Stimulated activated CD4-positive, alpha-beta T cell treated with anti-CD3 and anti-CD28 coated beads, Interleukin-4, amount 100 ng/mL, for 48 hours (primary cell): ENCODE measurements around the gene XPOT.

Experiments
- DNase-seq, 2 donors: peaks; one replicate each; pipeline ENCODE4 v3.0.0-alpha.2; 2020; ENCODE audit warnings: low read depth in 2 of 2

The XPOT gene

DNA sequence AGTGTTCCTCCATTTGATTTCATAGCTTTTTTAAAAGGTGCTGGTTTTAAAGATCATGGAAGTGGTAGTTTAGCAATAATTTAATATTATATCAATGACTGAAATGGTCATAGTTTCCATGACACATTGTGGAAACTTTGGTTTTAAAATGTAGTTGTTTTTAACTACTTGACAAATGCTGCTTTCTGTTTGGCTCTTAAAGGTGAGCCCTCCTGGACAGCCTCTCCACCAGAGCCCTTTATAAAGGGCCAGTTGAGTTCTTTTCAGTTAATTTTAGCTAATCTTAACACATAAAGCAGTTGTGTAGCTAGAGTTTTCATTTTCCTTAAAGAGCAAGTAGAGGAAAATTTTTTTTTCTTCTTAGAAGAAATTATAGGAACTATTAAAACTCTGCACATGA is 14.0 kb downstream of the XPOT start:
- DNase-seq, result no peak

DNA sequence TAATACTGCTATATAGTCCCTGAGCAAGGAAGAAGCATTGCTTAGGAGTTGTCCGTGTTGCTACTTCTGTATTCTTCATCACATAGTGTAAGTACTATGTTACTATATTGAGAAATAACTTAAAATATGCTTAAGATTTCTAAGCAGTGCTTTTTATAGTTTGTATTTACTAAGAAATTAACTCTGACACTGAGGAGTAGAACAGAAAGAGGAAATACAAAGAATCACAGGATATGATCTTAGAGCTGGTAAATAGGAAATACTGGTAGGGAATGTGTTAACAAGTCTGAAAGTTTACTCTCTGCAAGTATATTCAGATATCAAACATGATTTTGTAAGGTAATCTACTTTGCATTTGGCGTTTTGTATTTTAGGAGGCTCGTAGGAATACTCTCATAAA is 15.5 kb downstream of the XPOT start:
- no peak for DNase-seq

DNA sequence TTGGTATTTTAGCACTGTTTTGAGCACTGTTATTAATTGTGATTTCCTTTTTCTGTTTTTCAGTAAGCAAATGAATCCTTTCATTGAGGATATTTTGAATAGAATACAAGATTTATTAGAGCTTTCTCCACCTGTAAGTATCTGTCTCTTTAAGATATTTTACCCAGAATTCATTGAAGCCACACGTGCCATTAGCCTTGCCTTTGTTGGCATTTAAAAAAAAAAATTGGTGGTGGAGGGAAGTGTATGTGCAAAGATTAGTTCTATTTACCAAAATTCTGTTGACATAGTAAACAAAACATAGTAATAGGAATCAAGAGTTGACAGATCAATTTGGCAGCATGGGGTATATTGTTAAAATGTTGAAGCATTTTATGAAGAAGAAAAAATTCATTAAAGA is 23.8 kb downstream of the XPOT start:
- DNase-seq, result no peak

DNA sequence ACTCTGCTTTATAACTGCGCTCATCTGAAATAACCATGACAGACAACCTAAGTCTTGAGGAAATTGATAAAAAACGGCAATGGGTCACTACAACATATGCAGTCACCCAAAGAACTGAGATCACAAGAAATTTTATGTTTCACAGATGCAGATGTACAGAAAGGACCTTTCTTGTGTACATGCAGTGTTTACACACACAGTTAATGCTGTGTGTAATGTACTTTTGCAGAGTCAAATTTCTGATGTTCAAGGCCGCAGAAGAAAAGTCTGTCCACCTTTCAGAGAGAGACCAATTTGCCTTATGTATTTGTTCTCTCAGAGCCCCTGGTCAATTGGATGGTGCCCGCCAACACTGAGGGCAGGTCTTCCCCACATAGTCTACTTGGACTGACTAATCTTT is 24.8 kb downstream of the XPOT start:
- no peak for DNase-seq

DNA sequence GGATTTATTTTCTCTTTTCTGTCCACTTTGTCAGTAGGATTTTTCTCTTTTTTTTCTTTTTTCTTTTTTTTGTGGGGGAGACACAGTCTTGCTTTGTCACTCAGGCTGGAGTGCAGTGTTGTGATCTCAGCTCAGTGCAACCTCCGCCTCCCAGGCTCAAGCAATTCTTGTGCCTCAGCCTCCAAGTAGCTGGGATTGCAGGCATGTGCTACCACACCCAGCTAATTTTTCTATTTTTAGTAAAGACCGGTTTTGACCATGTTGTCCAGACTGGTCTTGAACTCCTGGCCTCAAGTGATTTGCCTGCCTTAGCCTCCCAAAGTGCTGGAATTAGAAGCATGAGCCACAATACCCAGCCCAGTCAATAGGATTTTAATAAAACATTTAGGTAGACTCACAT is 26.7 kb downstream of the XPOT start:
- DNase-seq, result no peak

DNA sequence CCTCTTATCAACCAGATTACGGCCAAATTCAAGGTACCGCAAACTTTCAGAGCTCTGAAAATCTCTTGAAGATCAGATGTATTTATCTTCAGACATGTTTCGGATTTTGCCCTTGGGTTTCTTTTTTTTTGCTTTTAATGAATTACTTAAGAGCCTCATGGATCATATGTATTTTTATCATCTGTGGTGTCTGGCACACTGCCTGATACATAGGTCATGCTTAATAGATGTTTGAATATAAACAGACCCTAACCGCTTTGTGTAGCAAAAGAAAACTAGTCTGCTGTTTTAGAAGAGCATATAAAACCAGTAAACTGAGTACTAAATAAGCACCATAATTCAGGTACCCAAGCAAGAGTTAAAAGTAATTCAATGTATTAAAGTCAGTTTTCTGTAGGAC is 27.6 kb downstream of the XPOT start:
- no peak for DNase-seq

DNA sequence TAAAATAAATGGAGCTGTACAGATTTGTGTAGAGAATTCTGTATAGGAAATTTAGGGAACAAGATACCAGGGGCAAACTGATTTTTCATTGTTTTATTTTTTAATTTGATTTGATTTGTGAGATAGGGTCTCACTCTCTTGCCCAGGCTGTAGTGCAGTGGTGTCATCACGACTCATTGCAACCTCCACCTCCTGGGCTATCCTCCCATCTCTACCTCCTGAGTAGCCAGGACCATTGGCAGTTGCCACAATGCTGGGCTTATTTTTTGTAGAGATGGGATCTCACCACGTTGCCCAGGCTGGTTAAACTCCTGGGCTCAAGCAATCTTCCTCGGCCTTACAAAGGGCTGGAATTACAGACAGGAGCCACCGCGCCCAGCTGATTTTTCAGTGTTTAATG is 29.7 kb downstream of the XPOT start:
- DNase-seq, result no peak

DNA sequence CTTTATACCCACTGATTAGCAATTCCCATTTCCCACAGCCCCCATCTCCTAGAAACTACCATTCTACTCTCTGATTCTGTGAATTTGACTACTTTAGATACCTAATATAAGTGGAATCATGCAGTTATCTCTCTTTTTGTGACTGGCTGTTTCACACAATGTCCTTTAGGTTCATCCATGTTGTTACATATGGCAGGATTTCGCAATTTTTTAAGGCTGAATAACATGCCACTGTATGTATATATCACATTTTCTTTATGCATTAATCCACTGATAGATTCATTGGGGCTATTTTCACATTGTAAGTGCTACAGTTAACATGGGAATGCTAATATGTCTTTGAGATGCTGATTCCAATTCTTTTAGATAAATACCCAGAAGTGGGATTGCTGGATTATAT is 35.9 kb downstream of the XPOT start:
- DNase-seq, result no peak

DNA sequence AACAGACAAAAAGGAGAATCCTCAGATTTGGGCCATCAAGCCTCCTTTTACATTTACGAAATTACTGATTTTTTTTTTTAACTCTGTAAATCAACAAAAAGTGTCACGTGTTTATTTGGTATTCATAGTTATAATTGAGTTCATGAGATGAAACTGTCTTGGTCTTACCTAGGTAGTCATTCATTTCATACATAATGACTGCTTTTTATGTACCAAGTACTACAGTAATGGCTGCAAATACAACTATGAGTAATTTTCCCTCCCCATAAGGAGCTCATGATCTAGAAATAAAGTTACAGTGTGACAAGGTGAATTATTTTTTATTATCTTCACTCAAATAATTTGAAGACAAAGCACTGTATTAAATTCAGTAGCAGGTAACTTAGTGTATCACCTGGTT is 41.3 kb downstream of the XPOT start:
- DNase-seq, result no peak

DNA sequence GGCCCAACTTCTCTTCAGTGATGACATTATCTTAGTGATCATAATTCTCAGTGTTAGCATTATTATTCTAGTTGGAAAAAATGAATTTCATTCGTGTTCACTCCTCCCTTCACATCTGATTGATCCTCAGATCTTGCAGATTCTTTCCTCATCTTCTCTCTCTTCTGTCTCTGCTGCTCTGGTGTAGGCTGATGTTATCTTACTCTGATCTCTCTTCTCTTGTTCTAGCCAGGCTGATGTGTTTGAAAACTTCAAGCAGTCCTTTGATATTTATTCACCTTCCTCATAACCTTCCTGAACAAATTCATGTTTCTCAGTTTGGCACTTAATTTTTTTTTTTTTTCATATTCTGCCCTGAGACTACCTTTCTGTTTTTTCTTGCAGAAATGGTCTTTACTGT is 42.1 kb downstream of the XPOT start:
- DNase-seq, result no peak

DNA sequence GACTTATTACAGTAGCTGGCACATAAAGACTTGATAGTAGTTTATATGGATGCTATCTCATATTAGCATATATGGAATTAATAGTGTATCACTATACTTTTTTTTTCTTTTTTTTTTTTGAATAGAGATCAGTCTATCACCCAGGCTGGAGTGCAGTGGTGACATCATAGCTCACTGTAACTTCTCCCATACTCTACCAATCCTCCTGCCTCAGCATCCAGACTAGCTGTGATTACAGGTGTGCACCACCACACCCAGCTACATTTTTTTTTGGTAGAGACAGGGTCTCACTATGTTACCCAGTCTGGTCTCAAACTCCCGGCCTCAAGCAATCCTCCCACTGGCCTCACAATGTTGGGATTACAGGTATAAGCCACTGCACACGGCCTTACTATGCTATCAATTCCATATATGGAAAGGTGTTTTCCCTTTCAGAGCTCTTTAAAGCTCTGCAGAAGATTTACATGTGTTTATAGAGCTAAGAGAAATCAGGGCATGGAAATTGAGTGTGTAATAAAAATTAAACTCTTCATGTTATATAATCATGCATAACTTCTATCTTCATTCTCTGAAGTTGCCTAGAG is 46.0 kb downstream of the XPOT start:
- DNase-seq, result no peak

DNA sequence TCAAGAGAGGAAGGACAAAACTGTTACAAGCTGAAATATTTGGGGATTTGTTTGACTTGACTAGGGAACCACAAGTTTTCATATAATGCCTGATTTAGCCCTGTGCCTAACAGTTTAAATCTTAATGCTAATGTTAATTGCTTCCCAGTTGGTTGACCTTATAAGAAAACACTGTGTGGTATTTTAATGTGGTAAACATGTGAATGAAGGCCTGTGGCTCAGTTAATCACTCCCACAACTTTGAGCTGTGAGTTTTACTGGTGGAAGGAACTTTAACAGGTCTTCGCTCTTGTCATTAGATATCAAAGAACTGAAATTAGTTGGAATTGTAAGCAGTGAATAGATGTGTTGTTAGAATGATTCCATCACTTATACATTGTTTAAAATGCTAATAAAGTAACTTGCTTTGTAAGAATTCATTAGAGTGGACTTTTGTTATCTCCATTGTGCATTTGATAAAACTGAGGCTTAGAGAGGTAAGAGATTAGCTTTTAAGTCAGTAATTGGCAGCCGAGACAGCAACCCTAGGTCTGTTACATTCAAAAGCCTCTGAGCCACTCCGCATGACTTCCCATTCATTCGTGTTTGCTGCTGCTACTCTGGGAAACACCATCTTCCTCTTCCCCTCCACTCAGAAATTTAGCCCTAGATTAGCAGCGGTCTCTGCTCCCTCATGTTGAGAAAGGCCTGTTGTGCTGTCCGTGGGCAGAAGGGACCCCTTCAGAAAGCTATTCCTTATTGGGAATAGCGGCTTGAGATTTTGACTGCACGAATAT is 46.7 kb downstream of the XPOT start:
- no peak for DNase-seq

DNA sequence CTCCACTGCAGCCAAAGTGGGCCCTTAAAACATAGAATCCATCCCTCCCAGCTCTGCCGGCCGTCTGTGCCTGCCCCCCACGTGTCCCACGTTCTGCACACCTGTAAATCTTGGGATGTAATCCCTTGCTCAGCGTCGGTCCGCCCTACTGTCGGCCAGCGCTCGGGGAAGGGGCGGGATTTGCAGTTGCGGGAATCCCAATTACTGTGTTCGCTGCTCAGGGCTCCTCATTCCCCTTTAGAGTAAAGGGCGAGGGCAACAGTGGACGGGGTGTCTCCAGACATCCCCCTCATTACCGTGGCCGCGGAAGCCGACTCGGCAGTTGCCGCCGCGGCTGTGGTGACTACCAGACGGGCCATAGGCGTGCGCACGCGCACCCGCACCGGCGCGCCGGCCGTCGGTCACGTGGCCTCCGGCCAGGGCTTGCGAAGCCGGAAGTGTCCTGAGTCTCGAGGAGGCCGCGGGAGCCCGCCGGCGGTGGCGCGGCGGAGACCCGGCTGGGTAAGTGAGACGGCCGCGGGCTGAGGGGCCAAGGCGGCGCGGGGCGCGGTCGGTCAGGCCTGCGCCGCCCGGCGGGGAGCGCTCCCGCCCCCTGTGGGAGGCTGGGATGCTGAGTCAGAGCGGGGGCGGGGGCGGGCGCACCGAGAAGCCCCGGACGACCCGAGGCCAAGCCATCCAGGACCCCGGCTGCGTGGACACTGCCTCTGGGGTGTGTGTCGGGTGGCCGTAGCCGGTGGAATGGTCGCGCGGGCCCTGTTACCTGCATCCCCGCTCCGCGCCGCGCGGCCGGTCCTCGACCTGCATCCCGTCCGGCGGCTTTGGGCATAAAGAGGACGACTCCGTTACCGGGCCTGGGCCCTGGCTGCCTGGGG is 47.7 kb downstream of the XPOT start, which contains the start of gene TBK1:
Gene TBK1 (plus strand): TSS at position 434 of the 872 bp plus-strand sequence. CDS start 3,751 bp downstream, outside the sequence.
- DNase-seq, result peak; percentile 54 to 66

DNA sequence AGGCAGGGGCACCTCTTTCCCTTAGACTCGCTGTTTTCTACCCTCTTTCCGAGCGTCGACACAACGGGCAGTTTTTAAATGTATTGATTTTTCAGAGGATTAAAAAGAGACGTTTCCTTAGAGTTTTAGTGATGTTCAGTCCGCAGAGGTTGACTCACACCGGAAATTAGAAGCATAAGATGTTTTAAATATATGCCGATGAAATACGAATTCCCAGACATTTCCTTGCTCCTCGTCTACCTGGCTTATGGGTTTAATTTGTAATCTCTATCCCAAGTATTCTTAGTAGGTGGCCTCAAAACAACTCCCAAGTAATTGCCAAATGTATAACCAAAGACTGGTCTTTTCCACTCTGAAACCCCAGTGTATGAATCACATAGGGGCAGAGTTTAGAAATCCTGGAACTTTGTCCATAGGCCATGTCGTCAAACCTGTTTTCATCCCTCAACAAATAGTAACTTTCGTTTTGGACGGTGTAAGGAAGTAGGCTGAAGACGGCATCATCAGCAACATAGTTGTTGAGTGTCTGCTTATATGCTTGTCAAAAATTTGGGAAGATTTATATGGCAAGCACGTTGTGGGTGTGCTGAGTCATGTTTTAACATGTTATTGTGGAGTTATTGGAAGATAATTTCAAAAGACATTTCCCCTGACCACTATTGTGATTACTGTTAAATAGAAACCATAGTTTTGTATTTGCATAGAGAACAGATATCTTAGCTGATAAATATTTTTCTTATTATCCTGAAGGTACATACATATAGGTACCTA is 48.6 kb downstream of the XPOT start:
- DNase-seq, result no peak

DNA sequence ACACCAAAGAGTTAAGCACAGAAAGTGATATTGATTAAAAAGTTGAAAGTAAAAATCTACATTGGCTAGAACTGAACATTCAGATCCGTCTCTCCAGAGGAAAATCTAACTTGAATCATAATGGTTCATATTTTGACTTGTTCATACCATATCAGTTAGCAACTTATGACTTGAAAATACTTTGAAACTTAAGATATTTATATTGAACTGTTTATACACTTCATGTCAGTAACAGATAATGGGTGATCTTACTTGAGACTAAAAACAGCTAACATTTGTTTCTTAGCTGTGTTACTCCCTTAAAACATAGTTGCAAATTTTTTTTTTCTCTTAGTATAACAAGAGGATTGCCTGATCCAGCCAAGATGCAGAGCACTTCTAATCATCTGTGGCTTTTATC is 51.3 kb downstream of the XPOT start:
- DNase-seq, result no peak

DNA sequence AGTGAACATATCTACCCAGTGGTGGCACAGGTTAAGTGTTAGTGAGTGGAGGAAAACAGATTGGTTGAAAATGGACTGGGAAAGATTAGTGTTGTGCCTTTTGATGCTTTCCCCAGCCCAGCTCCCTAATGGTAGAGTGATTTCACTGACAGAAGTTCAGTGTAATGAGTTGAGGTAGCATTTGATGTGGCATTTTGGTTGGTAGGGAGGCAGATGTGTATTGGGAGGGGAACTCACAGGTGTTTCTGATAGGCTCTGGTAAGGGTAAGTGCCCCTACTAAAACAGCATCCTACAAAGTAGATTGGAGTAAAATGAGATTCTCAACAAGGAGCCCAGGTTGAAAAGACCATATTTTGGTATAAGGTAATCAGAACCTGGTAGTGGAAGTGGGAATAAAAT is 51.9 kb downstream of the XPOT start:
- DNase-seq, result no peak

DNA sequence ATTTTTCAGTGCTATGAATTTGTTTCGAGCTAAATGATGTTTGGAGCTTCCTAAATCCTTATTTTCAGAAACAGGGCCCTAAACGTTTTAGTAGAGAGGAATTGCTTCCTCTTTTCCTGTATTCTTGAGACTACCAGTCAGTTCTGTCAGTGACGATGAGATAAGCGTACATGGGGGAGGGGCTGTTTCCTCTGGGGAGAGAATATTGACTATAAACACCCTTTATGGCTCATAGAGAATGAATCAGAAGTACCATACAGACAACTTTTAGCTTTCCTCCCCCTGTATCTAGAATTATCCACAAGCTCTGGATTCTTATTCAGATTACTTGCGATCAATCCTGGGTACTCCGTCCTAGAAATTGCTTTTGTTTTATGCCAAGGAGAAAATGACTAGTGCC is 52.8 kb downstream of the XPOT start:
- peak in 1 of 2 donors; percentile 33 for DNase-seq

DNA sequence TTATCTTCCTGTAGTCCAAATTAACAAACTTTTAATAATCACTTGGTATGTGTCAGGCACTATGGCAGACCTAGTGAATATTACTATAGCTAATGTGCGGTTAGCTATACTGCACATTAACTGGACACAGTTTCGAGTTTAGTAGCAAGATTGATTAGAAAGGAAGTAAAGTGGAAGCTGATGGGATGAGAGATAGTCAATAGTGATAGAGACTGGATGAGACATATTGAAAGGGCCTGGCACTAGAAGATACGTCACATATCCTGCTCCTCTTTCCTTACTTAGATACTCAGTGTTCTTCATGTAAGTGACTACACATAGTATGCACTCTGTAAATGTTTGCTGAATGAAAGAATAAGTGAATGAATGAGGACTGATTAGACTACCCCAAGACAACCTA is 53.3 kb downstream of the XPOT start:
- no peak for DNase-seq

DNA sequence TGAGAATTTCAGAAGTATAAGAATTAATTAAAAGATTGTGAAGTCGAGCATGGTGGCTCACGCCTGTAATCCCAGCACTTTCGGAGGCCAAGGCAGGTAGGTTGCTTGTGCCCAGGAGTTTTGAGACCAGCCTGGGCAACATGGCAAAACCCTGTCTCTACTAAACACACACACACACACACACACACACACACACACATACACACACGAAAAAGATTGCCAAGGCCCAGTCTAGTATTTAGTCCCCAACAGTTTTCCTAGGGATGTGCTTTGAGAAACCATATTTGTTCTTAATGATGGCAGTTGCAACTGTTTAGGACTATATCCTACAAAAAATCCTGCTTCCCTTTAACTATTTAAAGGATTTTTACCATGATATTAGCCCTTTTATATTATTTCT is 53.7 kb downstream of the XPOT start:
- no peak for DNase-seq

DNA sequence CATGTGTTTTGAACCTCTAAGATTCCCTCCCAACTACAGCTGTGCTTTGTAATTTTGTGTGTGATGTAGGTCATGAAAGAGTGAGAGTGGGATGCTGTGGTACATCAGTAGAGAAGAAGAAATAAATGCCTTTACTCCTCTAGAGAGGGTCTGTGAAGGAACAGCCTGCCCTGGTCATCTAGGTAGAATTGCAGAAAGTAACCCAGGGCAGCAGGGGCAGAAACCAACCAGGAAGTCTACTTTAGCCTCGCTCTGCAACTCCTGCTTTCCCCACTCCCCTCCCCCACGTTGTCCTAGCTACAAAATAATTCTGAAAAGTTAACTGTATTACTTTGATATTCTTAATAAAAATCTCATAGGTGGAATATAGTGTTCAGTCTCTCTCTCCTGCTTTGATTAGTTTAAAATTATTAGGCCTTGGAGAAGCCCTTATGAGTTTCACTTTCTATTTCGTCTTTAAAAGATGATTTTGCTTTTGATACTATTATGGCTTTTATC is 55.3 kb downstream of the XPOT start:
- DNase-seq, result no peak

DNA sequence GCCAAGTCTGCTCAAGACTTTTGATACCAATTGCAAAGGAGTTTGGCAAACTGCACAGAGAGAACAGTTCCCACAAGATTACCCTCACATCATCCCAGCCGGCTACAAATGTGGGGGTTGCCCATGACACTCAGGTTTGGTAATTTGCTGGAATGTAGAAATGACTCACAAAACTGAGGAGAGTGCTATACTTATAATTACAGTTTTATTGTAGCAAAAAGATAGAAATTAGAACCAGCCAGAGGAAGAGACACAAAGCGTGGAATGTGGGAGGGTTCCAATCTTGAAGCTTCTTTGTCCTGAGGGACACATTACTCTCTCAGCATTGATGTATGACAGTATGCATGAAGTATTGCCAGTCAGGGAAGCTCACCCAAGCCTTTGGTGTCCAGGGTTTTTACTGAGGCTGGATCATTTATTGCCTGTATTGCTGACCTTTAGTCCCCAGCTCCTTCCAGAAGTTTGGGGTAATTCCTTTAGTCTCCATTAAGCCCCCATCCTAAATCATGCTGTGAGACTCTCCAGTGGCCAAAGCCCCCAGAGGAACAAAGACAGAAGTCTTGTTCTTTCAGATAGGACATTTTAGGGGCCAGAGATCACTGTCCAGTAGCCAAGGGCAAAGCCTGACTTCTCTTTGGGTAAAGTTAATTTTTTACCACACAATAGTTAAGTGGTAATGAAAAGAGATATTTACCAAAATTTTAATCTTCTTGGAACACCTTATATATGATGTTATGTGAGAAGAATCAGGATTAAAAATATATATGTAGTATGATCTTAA is 57.6 kb downstream of the XPOT start:
- no peak for DNase-seq
